H1 (cell line): ENCODE measurements around the gene IDUA. TPM values are rescaled to one million over a fixed set of nuclear protein-coding genes. Genes with fewer than 3 reads are reported as not detected.
A peak's percentile ranks its signal among the peaks of the same experiment; 100 is the strongest.

ENCODE experiments used
- CTCF ChIA-PET: fragments of 300-600 bp; sonication (Branson Sonifier 250); formaldehyde crosslinking; loops from one replicate; lab custom pipeline; 2021; ENCODE audit not compliant: partially characterized antibody; lab: Charles Lee
- POLR2A ChIA-PET: fragments of 300-600 bp; sonication (Branson Sonifier 250); formaldehyde crosslinking; loops from one replicate; lab custom pipeline; 2021; ENCODE audit warnings: inconsistent platforms; ENCODE audit not compliant: partially characterized antibody; lab: Charles Lee
- DNase-seq, 2 experiments: peaks; one replicate each; pipeline versions ENCODE4 v3.0.0 to v3.0.0-alpha.2; 2010 to 2022; ENCODE audit warnings: low spot score in 2 of 2, low read depth in 1 of 2, mixed read lengths in 1 of 2
- FAIRE-seq: peaks from 2 replicates; lab custom pipeline; 2011; peaks lifted over from hg19 to GRCh38; lab: Jason Lieb, UNC
- H2AFZ ChIP-seq: 2 replicates; pipeline ENCODE4 v1.8.1; 2012; ENCODE audit warnings: low read length, inconsistent platforms
- H2AK5ac ChIP-seq: 2 replicates; pipeline ENCODE4 v1.6.1; 2013; ENCODE audit warnings: low read depth, low read length
- H2BK120ac ChIP-seq: replicated peaks from 2 replicates; pipeline ENCODE3; 2013; ENCODE audit warnings: low read depth, low read length, inconsistent platforms
- H2BK12ac ChIP-seq: 2 replicates; pipeline ENCODE4 v1.6.1; 2013; ENCODE audit warnings: low read depth, low read length
- H2BK15ac ChIP-seq: 2 replicates; pipeline ENCODE4 v1.6.1; 2013; ENCODE audit warnings: low read length
- H2BK20ac ChIP-seq: 2 replicates; pipeline ENCODE4 v1.6.1; 2013; ENCODE audit warnings: low read length
- H2BK5ac ChIP-seq: 2 replicates; pipeline ENCODE4 v1.6.1; 2013; ENCODE audit warnings: low read depth, low read length
- H3K14ac ChIP-seq: 2 replicates; pipeline ENCODE4 v1.6.1; 2013; ENCODE audit warnings: inconsistent platforms; ENCODE audit not compliant: insufficient read length
- H3K18ac ChIP-seq: 2 replicates; pipeline ENCODE4 v1.6.1; 2013; ENCODE audit warnings: low read length; ENCODE audit errors: extremely low read depth
- H3K23ac ChIP-seq: 2 replicates; pipeline ENCODE4 v1.6.1; 2013; ENCODE audit warnings: inconsistent platforms; ENCODE audit not compliant: insufficient read length
- H3K23me2 ChIP-seq: 2 replicates; pipeline ENCODE4 v1.6.1; 2013; ENCODE audit warnings: low read depth, low read length
- H3K27ac ChIP-seq: 2 replicates; pipeline ENCODE4 v1.6.1; 2011; ENCODE audit warnings: low read depth, low read length, inconsistent platforms
- H3K27me3 ChIP-seq, 4 experiments: replicated peaks in 1 of 4; 1 replicate in 1 of 4; 2 replicates in 3 of 4; pipeline versions ENCODE4 v1.6.1 to v1.8.1; 2011 to 2013; ENCODE audit warnings: low read length in 3 of 4, mild to moderate bottlenecking in 3 of 4, inconsistent platforms in 2 of 4, mixed read lengths in 2 of 4, moderate library complexity in 1 of 4; ENCODE audit not compliant: control insufficient read depth in 3 of 4, insufficient read depth in 3 of 4; ENCODE audit errors: extremely low read depth in 1 of 4
- H3K36me3 ChIP-seq, 4 experiments: 2 replicates each; pipeline versions ENCODE4 v1.6.1 to v1.8.1; 2011 to 2013; ENCODE audit warnings: mild to moderate bottlenecking in 4 of 4, low read length in 3 of 4, moderate library complexity in 2 of 4, control low read depth in 1 of 4, inconsistent platforms in 1 of 4; ENCODE audit not compliant: insufficient read depth in 4 of 4, control insufficient read depth in 2 of 4
- H3K4ac ChIP-seq: replicated peaks from 2 replicates; pipeline ENCODE3; 2013; ENCODE audit warnings: low read length, low read depth, mixed read lengths, inconsistent platforms; ENCODE audit not compliant: insufficient read length
- H3K4me1 ChIP-seq, 4 experiments: replicated peaks in 1 of 4; 1 replicate in 1 of 4; 2 replicates in 3 of 4; pipeline versions ENCODE4 v1.6.1 to v1.8.1; 2011 to 2013; ENCODE audit warnings: low read length in 3 of 4, inconsistent platforms in 2 of 4, mixed read lengths in 1 of 4; ENCODE audit not compliant: insufficient read depth in 4 of 4, control insufficient read depth in 3 of 4
- H3K4me2 ChIP-seq, 2 experiments: 2 replicates each; pipeline versions ENCODE4 v1.6.1 to v1.8.1; 2011 to 2013; ENCODE audit warnings: low read depth in 2 of 2, low read length in 2 of 2, control low read depth in 1 of 2, inconsistent platforms in 1 of 2, mild to moderate bottlenecking in 1 of 2; ENCODE audit not compliant: insufficient read depth in 1 of 2
- H3K4me3 ChIP-seq, 4 experiments: fragments of 200-600, 300-600 bp in 1 of 4; sonication (generic), shearing (Covaris generic), sonication (Bioruptor Twin) in 1 of 4; 2 replicates each; pipeline versions ENCODE4 v1.5.1 to v1.8.1; 2011 to 2016; ENCODE audit warnings: low read length in 4 of 4, low read depth in 3 of 4, control low read depth in 2 of 4, inconsistent platforms in 2 of 4, mild to moderate bottlenecking in 2 of 4, mixed read lengths in 1 of 4, moderate library complexity in 1 of 4; ENCODE audit not compliant: insufficient read depth in 2 of 4; ENCODE audit errors: extremely low read depth in 1 of 4
- H3K56ac ChIP-seq: replicated peaks from 2 replicates; pipeline ENCODE3; 2013; ENCODE audit warnings: low read depth, mild to moderate bottlenecking, mixed read lengths, low read length, inconsistent platforms; ENCODE audit not compliant: insufficient read length
- H3K79me1 ChIP-seq: 2 replicates; pipeline ENCODE4 v1.6.1; 2013; ENCODE audit warnings: low read depth, low read length, control low read depth
- H3K79me2 ChIP-seq, 2 experiments: 2 replicates each; pipeline versions ENCODE4 v1.6.1 to v1.8.1; 2012 to 2013; ENCODE audit warnings: low read length in 2 of 2, mild to moderate bottlenecking in 2 of 2, inconsistent platforms in 1 of 2; ENCODE audit not compliant: insufficient read depth in 2 of 2, control insufficient read depth in 1 of 2
- H3K9ac ChIP-seq, 4 experiments: replicated peaks in 1 of 4; 1 replicate in 1 of 4; 2 replicates in 3 of 4; pipeline versions ENCODE4 v1.6.1 to v1.8.1; 2011 to 2013; ENCODE audit warnings: low read depth in 3 of 4, low read length in 3 of 4, control low read depth in 2 of 4, mild to moderate bottlenecking in 2 of 4, moderate library complexity in 2 of 4, inconsistent platforms in 1 of 4; ENCODE audit errors: extremely low read depth in 1 of 4
- H3K9me3 ChIP-seq, 2 experiments: 2 replicates each; pipeline versions ENCODE4 v1.6.1 to v1.8.1; 2012 to 2013; ENCODE audit warnings: mild to moderate bottlenecking in 2 of 2, moderate library complexity in 2 of 2, control low read depth in 1 of 2, inconsistent platforms in 1 of 2, low read depth in 1 of 2, low read length in 1 of 2, mixed read lengths in 1 of 2; ENCODE audit not compliant: insufficient read depth in 2 of 2
- H4K20me1 ChIP-seq, 2 experiments: replicated peaks in 1 of 2; 2 replicates each; pipeline versions ENCODE3 to v1.8.1; 2011 to 2013; ENCODE audit warnings: inconsistent platforms in 2 of 2, low read length in 2 of 2, mild to moderate bottlenecking in 1 of 2; ENCODE audit not compliant: insufficient read depth in 2 of 2, control insufficient read depth in 1 of 2
- H4K5ac ChIP-seq: 2 replicates; pipeline ENCODE4 v1.6.1; 2013; ENCODE audit warnings: low read length, low read depth, mixed read lengths, inconsistent platforms; ENCODE audit not compliant: insufficient read length
- H4K8ac ChIP-seq: 2 replicates; pipeline ENCODE4 v1.8.0; 2013; ENCODE audit warnings: mild to moderate bottlenecking, moderate library complexity, low read length, inconsistent platforms; ENCODE audit not compliant: insufficient read depth; ENCODE audit errors: extremely low read depth
- H4K91ac ChIP-seq: replicated peaks from 2 replicates; pipeline ENCODE3; 2013; ENCODE audit warnings: low read length, mixed read lengths, inconsistent platforms; ENCODE audit not compliant: insufficient read length
- ATF2 ChIP-seq: IDR thresholded peaks from 2 replicates; pipeline ENCODE4 v1.6.1; 2012; ENCODE audit warnings: low read length, inconsistent platforms
- CBX8 ChIP-seq: fragments of 300-800, 300-1000 bp; sonication (generic); IDR thresholded peaks from 2 replicates; pipeline ENCODE4 v1.7.1; 2016; ENCODE audit warnings: low read depth, low read length, borderline replicate concordance
- KDM5A ChIP-seq: fragments of 200-600 bp; IDR thresholded peaks from 2 replicates; pipeline ENCODE4 v1.7.1; 2012; ENCODE audit warnings: mild to moderate bottlenecking, low read length, inconsistent platforms, mixed read lengths
- RAD21 ChIP-seq, 2 experiments: IDR thresholded peaks in 1 of 2; conservative IDR thresholded peaks in 1 of 2; 2 replicates each; pipeline ENCODE4 v1.6.1; 2011; ENCODE audit warnings: low read depth in 2 of 2, low read length in 2 of 2, improper control_type of control experiment in 1 of 2, inconsistent platforms in 1 of 2, mild to moderate bottlenecking in 1 of 2, moderate library complexity in 1 of 2
- SUZ12 ChIP-seq: fragments of 200-600 bp; sonication (generic); IDR thresholded peaks from 2 replicates; pipeline ENCODE4 v1.6.1; 2012; ENCODE audit warnings: mild to moderate bottlenecking, inconsistent platforms, low read length, moderate library complexity, mixed read lengths
- TAF1 ChIP-seq: IDR thresholded peaks from 2 replicates; pipeline ENCODE4 v1.6.1; 2011; ENCODE audit warnings: mild to moderate bottlenecking, low read depth, low read length
- USF2 ChIP-seq: IDR thresholded peaks from 2 replicates; pipeline ENCODE4 v1.6.1; 2011; ENCODE audit warnings: low read length, improper control_type of control experiment
- WGBS, 2 experiments: shearing (Covaris generic) in 1 of 2; methylation state at CpG; one replicate each; pipeline versions ENCODE4 v1.1.6 to v1.1.7; 2013 to 2015; ENCODE audit warnings: low lambda C conversion rate in 2 of 2, mixed read lengths in 2 of 2, inconsistent platforms in 1 of 2, low coverage in 1 of 2, missing lambda C conversion rate in 1 of 2; ENCODE audit not compliant: insufficient replicate concordance in 2 of 2, insufficient coverage in 1 of 2, insufficient read length in 1 of 2; ENCODE audit errors: extremely low coverage in 1 of 2, missing lambda C conversion rate in 1 of 2; 5-methylcytosine and 5-hydroxymethylcytosine counted together
- polyA plus RNA-seq, 7 experiments: library from polyadenylated mRNA; depleted of rRNA in 3 of 7; stranded (reverse) in 5 of 7; unstranded in 2 of 7; fragments of >200 nt in 5 of 7; fragments of 200-250 nt in 2 of 7; gene quantifications; 1 replicate in 5 of 7; 2 replicates in 1 of 7; 4 replicates in 1 of 7; pipeline versions ENCODE4 v1.2.1 to v1.2.3, GENCODE V29; 2011 to 2013; ENCODE audit warnings: missing spikeins in 2 of 7, mixed read lengths in 2 of 7
- total RNA-seq: library from RNA; stranded (reverse); fragmentation: NEBNext Ultra II Directional; extraction: Animal tissue kit (Norgen Biotek cat#: 25700); gene quantifications from 2 replicates; pipeline ENCODE4 v1.2.1, GENCODE V29; 2021

IDUA gene
- total and polyA plus RNA-seq, 2 of the 8 experiments (the other 6 are each of a cell fraction or from before 2014, with no cell fraction given): 2.8 to 4.8 TPM

GRCh38 chr4:985123-985830 lies 1.6 kb upstream of the IDUA start:
- 25% methylated on average over 22 of the region's 23 CpGs; no CpG with 5 or more reads in 1 of the 2 experiments for WGBS, 2 experiments
- H3K18ac ChIP-seq: peak overlapping the region; percentile 9
- no peak overlapping the region for H4K91ac ChIP-seq
- no peak overlapping the region for H3K27ac ChIP-seq
- no peak overlapping the region for H3K4ac ChIP-seq
- FAIRE-seq (peak; percentile 45), DNase-seq (peak in 1 of 2 experiments; percentile 87)
- no peak overlapping the region for H2AK5ac ChIP-seq
- H2AFZ ChIP-seq: 0 out of 2 replicates have a peak overlapping the region, but pooled peaks have one; percentile 55
- H3K14ac ChIP-seq: no peak overlapping the region
- H3K23me2 ChIP-seq: peaks cover 5% of the 10 kb centered on the region; the same call in 1 of the 2 replicates
- H3K23ac ChIP-seq: no peak overlapping the region
- H2BK12ac ChIP-seq: no peak overlapping the region
- H2BK5ac ChIP-seq: no peak overlapping the region
- peaks cover 0 to 3% (median 1%) of the 10 kb centered on the region in 4 experiments; a peak in 4 of 7 replicates for H3K4me1 ChIP-seq
- no peak overlapping the region; a peak in 1 of 7 replicates for H3K9ac ChIP-seq
- H3K79me1 ChIP-seq: no peaks in the 10 kb centered on the region
- POLR2A ChIA-PET: interaction anchor here (0.6 kb wide), 1 partner anchor 177 kb away, joined by 3 read pairs; no protein-coding TSS in a partner anchor
- peaks cover 0 to 21% (median 14%) of the 10 kb centered on the region in 4 experiments; a peak in 6 of 7 replicates for H3K27me3 ChIP-seq
- peak overlapping the region in 2 of 4 experiments; percentile 14 to 50; a peak in 5 of 8 replicates for H3K4me3 ChIP-seq
- no peak overlapping the region for H3K56ac ChIP-seq
- CTCF ChIA-PET: interaction anchor here (0.7 to 1.4 kb wide), 3 partner anchors 51 to 183 kb away, joined by 4 read pairs; no protein-coding TSS in a partner anchor
- no peak overlapping the region for H2BK120ac ChIP-seq
- no peak overlapping the region for H2BK20ac ChIP-seq
- peak overlapping the region; percentile 62 to 75 for H3K4me2 ChIP-seq
- H2BK15ac ChIP-seq: no peak overlapping the region
- no peaks in the 10 kb centered on the region; a peak in 1 of 8 replicates for H3K36me3 ChIP-seq
- H4K5ac ChIP-seq: no peak overlapping the region
- H4K8ac ChIP-seq: no peak overlapping the region
- H3K79me2 ChIP-seq: no peaks in the 10 kb centered on the region
- H3K9me3 ChIP-seq: no peaks in the 10 kb centered on the region
- H4K20me1 ChIP-seq: peaks cover 2 to 6% of the 10 kb centered on the region in 2 experiments
- no peak for TF ChIP-seq CBX8
- 0 out of 2 replicates have a peak, but pooled peaks have one; percentile 28 for TF ChIP-seq USF2
- no peak for TF ChIP-seq ATF2
- peak; percentile 16; the same call in 1 of the 2 replicates for TF ChIP-seq SUZ12
- peak in 1 of 2 experiments; percentile 13; a peak in 1 of 4 replicates for TF ChIP-seq RAD21 (IDR thresholded peaks at IDR 0.05 in 1 of 2, conservative IDR thresholded peaks at IDR 0.05 in 1 of 2; ENCODE audit: low read depth in 2 of 2, low read length in 2 of 2)
- no peak for TF ChIP-seq KDM5A
- TF ChIP-seq TAF1: peak; percentile 47; the same call in 1 of the 2 replicates
